ENCODE measurements around the gene OR10H2.
"Not testable (repeated sequence)": the region's sequence is repeated elsewhere in the genome, so short reads cannot be mapped to it uniquely, and the experiment has no call there.

OR10H2 gene

GRCh38 chr19:15759962-15760565 is 32.2 kb downstream of the OR10H2 start:
- Histone ChIP-seq H3K27ac (ENCODE audit: low read length) (no peak overlapping the region), H3K4me1 (ENCODE audit: control insufficient read depth, insufficient read depth, low read length) (no peaks in the 10 kb centered on the region), H3K9me3 (ENCODE audit: control insufficient read depth in 2 of 2, low read length in 2 of 2) (no peaks in the 10 kb centered on the region), H3K4me3 (ENCODE audit: low read length in 2 of 2) (no peak overlapping the region), H3K27me3 (ENCODE audit: control insufficient read depth in 1 of 2, insufficient read depth in 2 of 2, low read length in 2 of 2) (peaks cover 11 to 18% of the 10 kb centered on the region in 2 donors), H3K36me3 (ENCODE audit: control insufficient read depth in 2 of 2, insufficient read depth in 2 of 2, low read length in 2 of 2) (no peaks in the 10 kb centered on the region), H3K9ac (ENCODE audit: low read length in 2 of 2) (no peak overlapping the region)

GRCh38 chr19:15769586-15769985 is 41.8 kb downstream of the OR10H2 start:
- Histone ChIP-seq H3K9me3 (ENCODE audit: control insufficient read depth in 2 of 2, low read length in 2 of 2) (peaks cover 3 to 10% of the 10 kb centered on the region in 2 donors), H3K36me3 (ENCODE audit: control insufficient read depth in 2 of 2, insufficient read depth in 2 of 2, low read length in 2 of 2) (peaks cover 0 to 5% of the 10 kb centered on the region in 2 donors), H3K4me3 (ENCODE audit: low read length in 2 of 2) (no peak overlapping the region), H3K9ac (ENCODE audit: low read length in 2 of 2) (no peak overlapping the region), H3K4me1 (ENCODE audit: control insufficient read depth, insufficient read depth, low read length) (no peaks in the 10 kb centered on the region), H3K27ac (ENCODE audit: low read length) (no peak overlapping the region), H3K27me3 (ENCODE audit: control insufficient read depth in 1 of 2, insufficient read depth in 2 of 2, low read length in 2 of 2) (peaks cover 2 to 9% of the 10 kb centered on the region in 2 donors)

GRCh38 chr19:15774159-15774558 is 46.3 kb downstream of the OR10H2 start:
- not testable (repeated sequence) for H3K27ac ChIP-seq (ENCODE audit: low read length); H3K4me1 ChIP-seq (ENCODE audit: control insufficient read depth, insufficient read depth, low read length); H3K27me3 ChIP-seq (ENCODE audit: control insufficient read depth in 1 of 2, insufficient read depth in 2 of 2, low read length in 2 of 2); H3K36me3 ChIP-seq (ENCODE audit: control insufficient read depth in 2 of 2, insufficient read depth in 2 of 2, low read length in 2 of 2); H3K9me3 ChIP-seq (ENCODE audit: control insufficient read depth in 2 of 2, low read length in 2 of 2); H3K9ac ChIP-seq (ENCODE audit: low read length in 2 of 2); H3K4me3 ChIP-seq (ENCODE audit: low read length in 2 of 2)

GRCh38 chr19:15775249-15775648 is 47.4 kb downstream of the OR10H2 start:
- H3K4me1 ChIP-seq (ENCODE audit: control insufficient read depth, insufficient read depth, low read length), result peaks cover 9% of the 10 kb centered on the region
- H3K4me3 ChIP-seq (ENCODE audit: low read length in 2 of 2), result no peak overlapping the region
- H3K9me3 ChIP-seq (ENCODE audit: control insufficient read depth in 2 of 2, low read length in 2 of 2), result peaks cover 0 to 2% of the 10 kb centered on the region in 2 donors
- H3K27me3 ChIP-seq (ENCODE audit: control insufficient read depth in 1 of 2, insufficient read depth in 2 of 2, low read length in 2 of 2), result no peaks in the 10 kb centered on the region
- peaks cover 0 to 3% of the 10 kb centered on the region in 2 donors for H3K36me3 ChIP-seq (ENCODE audit: control insufficient read depth in 2 of 2, insufficient read depth in 2 of 2, low read length in 2 of 2)
- no peak overlapping the region for H3K27ac ChIP-seq (ENCODE audit: low read length)
- no peak overlapping the region for H3K9ac ChIP-seq (ENCODE audit: low read length in 2 of 2)

GRCh38 chr19:15776264-15776663 is 48.4 kb downstream of the OR10H2 start:
- Histone ChIP-seq H3K4me3 (ENCODE audit: low read length in 2 of 2) (no peak overlapping the region), H3K27ac (ENCODE audit: low read length) (no peak overlapping the region), H3K9me3 (ENCODE audit: control insufficient read depth in 2 of 2, low read length in 2 of 2) (peaks cover 0 to 2% of the 10 kb centered on the region in 2 donors), H3K27me3 (ENCODE audit: control insufficient read depth in 1 of 2, insufficient read depth in 2 of 2, low read length in 2 of 2) (no peaks in the 10 kb centered on the region), H3K36me3 (ENCODE audit: control insufficient read depth in 2 of 2, insufficient read depth in 2 of 2, low read length in 2 of 2) (peaks cover 0 to 3% of the 10 kb centered on the region in 2 donors), H3K4me1 (ENCODE audit: control insufficient read depth, insufficient read depth, low read length) (peaks cover 19% of the 10 kb centered on the region), H3K9ac (ENCODE audit: low read length in 2 of 2) (no peak overlapping the region)

GRCh38 chr19:15776991-15777970 is 49.5 kb downstream of the OR10H2 start:
- no peak overlapping the region for H3K9ac ChIP-seq (ENCODE audit: low read length in 2 of 2)
- H3K27ac ChIP-seq (ENCODE audit: low read length), result no peak overlapping the region
- H3K4me1 ChIP-seq (ENCODE audit: control insufficient read depth, insufficient read depth, low read length), result peaks cover 19% of the 10 kb centered on the region
- H3K27me3 ChIP-seq (ENCODE audit: control insufficient read depth in 1 of 2, insufficient read depth in 2 of 2, low read length in 2 of 2), result no peaks in the 10 kb centered on the region
- no peak overlapping the region for H3K4me3 ChIP-seq (ENCODE audit: low read length in 2 of 2)
- H3K36me3 ChIP-seq (ENCODE audit: control insufficient read depth in 2 of 2, insufficient read depth in 2 of 2, low read length in 2 of 2), result peaks cover 0 to 3% of the 10 kb centered on the region in 2 donors
- H3K9me3 ChIP-seq (ENCODE audit: control insufficient read depth in 2 of 2, low read length in 2 of 2), result peaks cover 0 to 2% of the 10 kb centered on the region in 2 donors

Measured in stomach smooth muscle (tissue), 2 donors.